ENCODE data around the gene TNIK.

TNIK gene

DNA sequence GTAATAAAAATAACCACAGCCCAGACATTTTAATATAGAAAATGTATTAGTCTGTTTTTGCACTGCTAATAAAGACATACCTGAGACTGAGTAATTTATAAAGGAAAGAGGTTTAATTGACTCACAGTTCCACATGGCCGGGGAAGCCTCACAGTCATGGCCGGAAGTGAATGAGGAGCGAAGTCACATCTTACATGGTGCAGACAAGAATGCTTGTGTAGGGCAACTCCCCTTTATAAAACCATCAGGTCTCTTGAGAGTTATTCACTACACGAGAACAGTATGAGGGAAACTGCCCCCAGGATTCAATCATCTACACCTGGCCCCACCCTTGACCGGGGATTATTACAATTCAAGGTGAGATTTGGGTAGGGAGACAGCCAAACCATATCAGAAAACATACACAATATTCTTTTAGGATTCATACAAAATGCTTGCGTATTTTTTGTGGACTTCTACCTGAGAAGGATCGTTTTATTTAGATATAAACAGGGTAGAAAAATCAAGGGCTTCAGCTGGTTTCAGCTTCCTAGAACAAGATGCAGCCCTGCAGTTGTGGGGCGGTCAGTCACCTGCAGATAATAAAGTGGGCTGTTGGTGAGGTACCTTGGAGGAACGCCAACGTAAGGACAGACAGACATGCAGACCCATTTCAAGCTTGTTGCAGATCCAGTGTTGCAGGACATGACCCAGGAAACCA lies 101.9 kb downstream of the TNIK start:
- DNase-seq (ENCODE audit: low spot score) = no peak

GRCh38 chr3:171357721-171358120 lies 102.5 kb downstream of the TNIK start:
- no peak for DNase-seq (ENCODE audit: low spot score)

- DNase-seq (ENCODE audit: low spot score) = no peak
Observed at GRCh38 chr3:171356251-171356650, 104.0 kb downstream of the TNIK start.

DNA sequence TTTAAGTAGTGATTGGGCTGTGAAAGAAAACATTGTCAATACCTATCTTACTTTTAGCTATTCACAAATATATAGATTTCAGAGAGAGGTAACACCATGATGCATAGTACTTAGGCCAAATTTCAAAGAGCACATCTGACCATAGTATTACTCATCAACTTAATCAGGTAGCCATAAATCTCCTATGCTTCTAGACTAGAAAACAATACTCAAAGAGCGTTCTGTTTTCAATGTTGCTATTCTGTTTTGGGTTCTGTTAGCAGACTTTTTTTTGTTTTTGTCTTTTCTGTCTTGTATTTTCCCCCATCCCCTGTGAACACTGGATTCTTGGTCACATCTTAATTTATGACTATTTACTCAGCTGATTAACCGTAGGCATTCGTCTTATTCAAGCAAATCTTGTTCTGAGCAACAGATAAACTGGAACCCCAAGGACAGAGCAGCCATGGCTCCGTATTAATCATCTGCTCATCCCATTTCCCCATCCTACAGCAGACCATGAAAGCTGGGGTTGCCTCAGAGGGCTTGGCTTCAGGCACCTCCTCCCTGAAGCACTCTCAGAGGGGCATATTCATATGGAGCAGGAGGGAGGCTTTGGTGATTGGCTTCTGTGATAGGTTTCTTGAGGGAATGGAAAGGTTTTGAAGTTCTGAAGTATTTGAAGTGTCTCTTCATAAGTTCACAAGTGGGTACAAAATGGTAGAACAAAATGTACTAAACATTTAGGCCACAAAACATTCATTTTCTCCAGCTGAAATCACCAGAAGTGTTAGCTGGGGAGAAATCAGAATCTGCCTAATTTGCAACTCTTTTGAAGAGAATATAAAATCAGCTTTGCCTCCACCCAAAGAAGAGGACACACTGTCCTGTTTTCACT lies 105.3 kb downstream of the TNIK start:
- DNase-seq (ENCODE audit: low spot score) = no peak

GRCh38 chr3:171354049-171354705 lies 106.0 kb downstream of the TNIK start:
- no peak for DNase-seq (ENCODE audit: low spot score)

- no peak for DNase-seq (ENCODE audit: low spot score)
Observed at GRCh38 chr3:171353423-171353822, 106.8 kb downstream of the TNIK start.

DNA sequence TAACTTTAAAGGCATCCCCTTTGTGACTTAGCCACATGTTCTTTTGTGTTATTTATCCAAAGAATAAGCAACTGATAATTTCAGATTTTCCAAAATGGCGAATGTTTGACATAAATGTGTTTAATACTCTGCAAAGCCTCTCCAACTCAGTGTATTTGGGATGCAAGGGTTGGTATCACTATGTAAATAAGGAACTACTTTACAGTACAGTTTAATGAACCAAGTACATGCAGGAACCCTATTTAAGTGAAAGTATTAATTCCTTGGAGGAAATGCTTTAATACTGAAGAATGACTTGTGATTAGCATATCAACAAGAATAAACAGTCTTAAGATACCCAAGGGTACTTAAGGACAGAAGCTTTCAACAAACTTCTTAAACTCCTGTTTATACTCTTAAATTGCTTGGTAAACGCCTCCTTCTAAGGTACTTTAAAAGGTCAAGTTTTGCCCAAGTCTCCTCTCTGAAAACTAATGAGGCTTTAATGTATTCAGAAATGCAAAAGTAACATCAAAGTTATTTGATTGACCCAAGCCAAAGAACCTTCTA lies 107.7 kb downstream of the TNIK start:
- DNase-seq (ENCODE audit: low spot score) = no peak

DNA sequence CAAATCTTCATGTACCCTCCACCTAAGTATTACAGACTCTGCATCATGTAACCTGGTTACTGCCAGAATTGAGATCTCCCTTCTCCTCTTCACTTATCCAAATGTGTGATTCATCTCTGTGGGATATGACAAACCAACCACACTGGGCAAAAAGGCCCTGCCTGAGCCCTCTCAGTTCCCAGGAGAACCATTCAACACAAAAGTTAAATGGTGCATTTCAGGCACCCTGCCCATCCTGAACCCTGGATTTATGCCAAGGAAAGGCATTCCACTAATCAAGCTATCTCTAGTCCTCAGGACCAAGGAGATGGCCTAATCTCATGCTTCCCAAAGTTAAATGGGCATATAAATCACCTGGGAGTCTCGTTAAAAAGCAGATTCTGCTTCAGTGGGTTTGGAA lies 108.5 kb downstream of the TNIK start:
- no peak for DNase-seq (ENCODE audit: low spot score)

DNA sequence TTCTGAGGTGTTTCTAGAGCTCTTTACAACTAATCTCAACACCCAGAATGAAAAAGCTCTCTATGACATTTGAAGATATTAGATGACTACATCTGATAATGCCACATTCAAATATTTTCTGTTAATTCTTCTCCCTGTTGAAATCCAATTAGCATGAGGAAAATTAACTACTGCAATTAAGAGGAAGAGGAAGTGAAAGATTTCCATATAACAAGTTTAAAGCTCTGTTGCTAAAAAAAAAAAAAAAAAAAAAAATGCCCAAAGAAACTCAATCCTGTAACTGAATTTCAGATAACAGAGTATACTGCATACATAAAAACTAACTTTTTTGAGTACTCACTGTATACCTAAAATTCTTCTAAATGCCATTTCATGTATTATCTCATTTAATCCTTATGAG lies 109.8 kb downstream of the TNIK start:
- DNase-seq (ENCODE audit: low spot score) = no peak

- no peak for DNase-seq (ENCODE audit: low spot score)
Observed at GRCh38 chr3:171349392-171349791, 110.8 kb downstream of the TNIK start.

DNA sequence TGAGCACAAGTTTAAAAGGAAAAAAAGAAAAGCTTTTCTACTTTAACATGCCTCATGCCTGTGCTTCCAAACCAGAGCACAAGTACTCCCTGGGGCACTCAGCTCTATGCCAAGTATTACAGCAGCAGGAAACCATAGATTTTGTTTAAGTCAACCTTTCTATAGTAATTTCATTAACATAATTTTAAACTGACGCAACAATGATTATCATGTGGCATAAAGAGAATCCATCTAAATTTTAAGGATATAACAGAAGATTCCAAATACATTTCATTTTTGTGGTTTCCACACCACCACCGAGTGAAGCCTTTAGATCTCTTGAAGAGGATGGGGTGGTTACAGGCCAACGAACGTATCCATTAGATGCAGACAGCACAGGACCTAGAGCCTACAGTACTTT lies 112.1 kb downstream of the TNIK start:
- DNase-seq (ENCODE audit: low spot score) = no peak

GRCh38 chr3:171347301-171348039 lies 112.7 kb downstream of the TNIK start:
- DNase-seq (ENCODE audit: low spot score) = peak; percentile 12

DNA sequence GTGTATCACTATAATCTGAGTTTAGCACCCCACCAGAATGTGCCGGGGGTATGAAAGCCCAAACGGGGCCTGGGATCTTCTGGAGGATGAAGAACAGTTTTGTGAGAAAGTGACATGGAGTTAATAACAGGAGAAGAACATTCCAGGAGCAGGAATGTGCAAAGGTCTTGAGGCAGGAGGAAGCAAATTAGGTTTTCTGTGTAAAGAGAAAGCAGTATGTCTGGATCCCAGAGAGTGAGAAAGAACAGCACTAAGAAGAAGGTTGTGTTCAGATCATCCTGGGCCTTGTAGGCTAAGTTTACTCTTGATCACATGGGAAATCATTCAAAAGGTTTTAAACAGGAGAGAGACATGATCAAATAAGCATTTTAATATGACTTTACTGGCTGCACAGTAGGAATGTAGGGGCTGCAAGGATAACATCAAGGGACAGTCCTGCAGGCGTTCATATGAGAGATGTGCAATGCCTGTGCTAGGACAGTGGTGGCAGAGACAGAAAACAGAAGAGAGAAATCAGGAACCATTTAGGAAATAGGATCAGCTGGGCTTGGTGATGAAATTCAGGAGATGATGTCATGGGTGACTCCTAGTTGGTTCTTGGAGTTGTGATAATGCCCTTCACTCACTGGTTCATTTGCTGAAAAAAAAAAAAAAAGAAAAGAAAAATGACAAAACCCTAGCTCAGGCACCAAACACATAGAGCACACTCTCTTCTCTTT lies 113.5 kb downstream of the TNIK start:
- no peak for DNase-seq (ENCODE audit: low spot score)

GRCh38 chr3:171346019-171346418 lies 114.2 kb downstream of the TNIK start:
- DNase-seq (ENCODE audit: low spot score) = no peak

DNA sequence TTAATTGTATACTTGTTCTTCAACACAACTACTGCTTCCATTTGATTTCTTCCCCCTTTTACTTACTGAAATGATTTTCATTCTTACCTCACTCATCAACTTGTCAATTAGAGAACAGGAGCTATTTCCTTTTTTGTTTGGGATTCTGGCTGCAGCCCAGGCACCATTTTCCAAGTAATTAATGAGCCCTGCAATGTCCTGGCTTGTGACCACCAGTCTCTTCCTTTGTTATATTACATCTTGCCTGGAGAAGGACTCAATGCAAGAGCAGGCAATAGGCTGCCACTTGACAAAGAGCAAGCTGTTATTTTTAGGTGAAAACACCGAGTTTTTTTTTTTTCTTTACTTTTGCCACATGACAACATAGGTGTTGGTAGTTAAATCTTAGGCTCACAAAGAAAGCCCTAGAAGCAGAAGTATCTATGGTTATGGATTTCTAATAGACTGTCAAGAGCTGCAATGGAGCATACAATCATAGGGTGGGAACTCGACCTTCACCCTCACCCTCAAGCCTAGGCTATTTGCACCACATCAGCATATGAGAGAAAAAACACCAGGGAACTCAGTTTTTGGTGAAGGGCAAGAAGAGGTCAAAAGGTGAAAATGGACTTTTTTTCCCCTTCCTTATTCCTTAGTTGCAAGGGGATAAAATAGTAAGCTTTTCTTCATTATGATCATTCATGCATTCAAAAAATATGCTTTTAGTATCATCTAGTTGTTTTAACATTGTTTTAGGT lies 114.9 kb downstream of the TNIK start:
- no peak for DNase-seq (ENCODE audit: low spot score)

- no peak for DNase-seq (ENCODE audit: low spot score)
Observed at GRCh38 chr3:171343693-171344092, 116.5 kb downstream of the TNIK start.

- no peak for DNase-seq (ENCODE audit: low spot score)
Observed at GRCh38 chr3:171342783-171343420, 117.3 kb downstream of the TNIK start.

DNA sequence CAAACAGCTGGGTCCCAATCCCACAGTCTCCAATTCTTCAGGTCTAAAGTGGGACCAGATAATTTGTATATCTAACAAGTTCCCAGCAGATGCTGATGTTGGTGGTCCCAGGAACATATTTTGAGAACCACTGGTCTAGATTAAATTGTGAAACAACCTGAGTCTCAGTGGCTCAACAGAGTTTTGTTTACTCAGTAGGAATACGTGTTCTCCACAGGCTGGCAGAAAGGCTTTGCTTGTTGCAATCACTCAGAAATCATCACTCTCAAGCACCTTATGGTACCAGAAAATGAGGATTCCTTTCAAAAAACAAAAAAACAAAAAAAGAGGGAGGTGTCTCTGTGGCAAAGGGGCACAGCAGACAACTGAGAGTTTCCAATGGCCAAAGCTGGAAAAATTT lies 118.0 kb downstream of the TNIK start:
- DNase-seq (ENCODE audit: low spot score) = no peak

DNA sequence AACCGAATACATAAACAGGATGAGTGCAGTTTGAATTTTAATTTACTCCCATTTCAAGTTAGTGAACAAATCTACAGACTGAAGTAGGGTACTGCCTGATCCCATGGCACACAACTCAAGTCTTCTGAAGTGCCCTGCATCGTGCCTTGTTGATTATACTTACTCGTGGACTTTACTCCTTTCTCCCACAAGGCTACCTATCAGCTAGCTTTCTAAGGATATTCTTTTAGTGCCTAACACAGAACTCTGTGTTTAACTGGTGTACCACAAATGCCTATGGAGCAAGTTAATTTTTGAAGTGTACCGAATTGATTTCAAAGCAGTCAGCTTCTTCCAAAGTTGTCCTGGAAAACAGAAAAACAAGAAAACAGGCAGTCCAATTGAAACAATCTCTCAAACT lies 119.8 kb downstream of the TNIK start:
- DNase-seq (ENCODE audit: low spot score) = no peak

DNA sequence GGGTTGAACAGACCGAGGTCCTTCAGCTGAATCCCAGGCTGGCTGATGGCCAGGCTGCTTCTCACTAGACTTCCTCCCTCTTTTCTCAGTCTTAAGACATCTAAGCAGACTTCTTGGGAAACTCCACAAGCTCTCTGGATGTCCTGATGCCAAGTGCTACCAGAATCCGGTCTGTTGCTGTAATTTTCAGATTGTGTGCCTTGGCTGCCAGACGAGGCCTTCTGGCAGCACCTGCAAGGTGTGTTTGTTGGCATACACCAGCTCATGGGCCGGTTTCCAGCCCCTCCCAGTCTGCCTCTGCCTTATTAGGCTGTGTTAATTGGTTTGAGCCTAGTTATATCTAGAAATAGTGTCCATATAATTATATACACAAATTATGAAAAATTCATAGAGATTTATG lies 120.6 kb downstream of the TNIK start:
- no peak for DNase-seq (ENCODE audit: low spot score)
